Suprapubic skin (tissue), 3 donors: ENCODE results near the gene DBP.

Experiments
- CTCF ChIP-seq, 2 donors: fragments of 200-600 bp in 1 of 2; fragments of 450-650 bp in 1 of 2; sonication (generic) in 1 of 2; IDR thresholded peaks; one replicate each; pipeline ENCODE4 v1.5.1; 2016 to 2019; ENCODE audit warnings: antibody characterized with exemption in 2 of 2, mild to moderate bottlenecking in 1 of 2, moderate library complexity in 1 of 2
- POLR2A ChIP-seq, 2 donors: fragments of 450-650 bp; IDR thresholded peaks; one replicate each; pipeline ENCODE4 v1.6.1; 2017; ENCODE audit warnings: antibody characterized with exemption in 2 of 2, mild to moderate bottlenecking in 2 of 2, moderate library complexity in 2 of 2

DNA sequence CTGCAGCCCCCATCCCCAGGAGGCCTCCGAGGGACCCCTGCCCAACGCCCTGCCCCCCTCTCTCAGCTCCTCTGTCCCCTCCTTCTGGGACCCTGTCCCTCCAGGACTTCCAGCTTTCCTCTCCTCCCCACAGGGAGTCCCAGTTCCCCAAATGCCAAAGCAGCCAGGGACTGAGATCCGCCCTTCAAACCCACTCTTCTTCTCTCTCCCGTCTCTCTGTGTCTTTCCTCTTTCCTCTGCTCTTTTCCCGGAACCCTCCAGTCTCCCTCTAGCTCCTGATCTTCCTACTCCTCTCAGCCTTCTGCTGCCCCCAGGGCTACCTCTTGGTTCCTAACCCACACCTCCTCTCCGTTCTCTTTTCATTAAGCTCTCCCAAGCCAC, 8.4 kb upstream of the DBP start:
- TF ChIP-seq POLR2A (IDR thresholded peaks at IDR 0.05) (no peak), CTCF (IDR thresholded peaks at IDR 0.05) (no peak)
